Panc1 (cell line): Measurements from ENCODE around the gene FAM13C. TPM values are rescaled to one million over a fixed set of nuclear protein-coding genes. Genes with fewer than 3 reads are reported as not detected.

ENCODE experiments used
- ATAC-seq: fragments of 200-7000 bp; cut with Tn5 transposase; 2 replicates; pipeline ENCODE4 v1.9.1; 2020; ENCODE audit warnings: mild to moderate bottlenecking, moderate library complexity
- BruUV-seq: library from RNA; stranded (reverse); fragments of 400-500 nt; replicated peaks from 2 replicates; lab custom pipeline; 2021; lab: Mats Ljungman, UMichigan
- CTCF ChIA-PET: fragments of 300-600 bp; sonication (Branson Sonifier 250); formaldehyde crosslinking; loops from one replicate; lab custom pipeline; 2022; ENCODE audit warnings: antibody characterized with exemption; lab: Charles Lee
- POLR2A ChIA-PET: fragments of 300-600 bp; sonication (Branson Sonifier 250); formaldehyde crosslinking; loops from one replicate; lab custom pipeline; 2022; ENCODE audit warnings: antibody characterized with exemption; lab: Charles Lee
- DNase-seq: peaks from one replicate; pipeline ENCODE4 v3.0.0-alpha.2; 2010; ENCODE audit warnings: low read depth, low spot score
- H3K27ac ChIP-seq: 2 replicates; pipeline ENCODE4 v1.5.1; 2011; ENCODE audit warnings: mild to moderate bottlenecking, low read length, inconsistent platforms
- H3K27me3 ChIP-seq: fragments of 200-500 bp; sonication (Bioruptor generic); 2 replicates; pipeline ENCODE4 v1.6.0; 2014; ENCODE audit warnings: low read length, inconsistent platforms; ENCODE audit not compliant: control insufficient read depth, insufficient read depth
- H3K36me3 ChIP-seq: fragments of 200-500 bp; sonication (Bioruptor generic); 2 replicates; pipeline ENCODE4 v1.5.1; 2014; ENCODE audit warnings: inconsistent platforms, mild to moderate bottlenecking, low read length, moderate library complexity; ENCODE audit not compliant: control insufficient read depth, insufficient read depth
- H3K4me1 ChIP-seq: 2 replicates; pipeline ENCODE4 v1.5.1; 2011; ENCODE audit warnings: inconsistent platforms, mild to moderate bottlenecking, low read length, moderate library complexity; ENCODE audit not compliant: control insufficient read depth, insufficient read depth
- H3K4me3 ChIP-seq, 2 experiments: 2 replicates each; pipeline ENCODE4 v1.5.1; 2011 to 2012; ENCODE audit warnings: low read depth in 2 of 2, low read length in 2 of 2, mild to moderate bottlenecking in 2 of 2, inconsistent platforms in 1 of 2, moderate library complexity in 1 of 2
- H3K9me3 ChIP-seq: fragments of 200-500 bp; sonication (Bioruptor generic); 2 replicates; pipeline ENCODE4 v1.5.1; 2014; ENCODE audit warnings: low read depth, mild to moderate bottlenecking, inconsistent platforms, low read length, moderate library complexity; ENCODE audit not compliant: control insufficient read depth, insufficient read depth
- POLR2AphosphoS5 ChIP-seq: IDR thresholded peaks from 2 replicates; pipeline ENCODE4 v1.6.1; 2012; ENCODE audit warnings: mild to moderate bottlenecking, low read depth, low read length, moderate library complexity
- SIN3A ChIP-seq: IDR thresholded peaks from 2 replicates; pipeline ENCODE4 v1.6.1; 2012; ENCODE audit warnings: low read depth, mild to moderate bottlenecking, low read length, moderate library complexity, borderline replicate concordance; ENCODE audit not compliant: insufficient read depth
- TCF7L2 ChIP-seq: IDR thresholded peaks from 2 replicates; pipeline ENCODE4 v1.6.1; 2011; ENCODE audit warnings: mild to moderate bottlenecking, low read depth, low read length, inconsistent platforms
- in situ Hi-C: cut with HindIII; loops from 2 replicates; pipeline ENCODE4 v1.10.0; 2016; ENCODE audit warnings: low sequenced_read_pairs, low pct_unique_long_range_greater_than_20kb
- intact Hi-C: fragments of 100-400 bp; cut with micrococcal nuclease; formaldehyde crosslinking; loops from one replicate; pipeline ENCODE4 v1.10.0; 2022; ENCODE audit not compliant: unreplicated experiment
- total RNA-seq: library from RNA; stranded (reverse); gene quantifications from one replicate; pipeline ENCODE4 v1.2.1, GENCODE V29; 2021; ENCODE audit not compliant: unreplicated experiment
- TF ChIP-seq, protein P1 (sequence below): fragments of 450-650 bp; IDR thresholded peaks from 2 replicates; pipeline ENCODE4 v1.5.1; 2017; ENCODE audit warnings: mild to moderate bottlenecking
- TF ChIP-seq, protein P2 (sequence below), 2 experiments: IDR thresholded peaks; 2 replicates each; pipeline ENCODE4 v1.6.1; 2011 to 2012; ENCODE audit warnings: low read depth in 2 of 2, control low read depth in 1 of 2, low read length in 1 of 2, mild to moderate bottlenecking in 1 of 2, moderate library complexity in 1 of 2; ENCODE audit not compliant: insufficient read depth in 1 of 2

Gene FAM13C
- total RNA-seq, 1 experiment from 2014 or later: not detected

DNA sequence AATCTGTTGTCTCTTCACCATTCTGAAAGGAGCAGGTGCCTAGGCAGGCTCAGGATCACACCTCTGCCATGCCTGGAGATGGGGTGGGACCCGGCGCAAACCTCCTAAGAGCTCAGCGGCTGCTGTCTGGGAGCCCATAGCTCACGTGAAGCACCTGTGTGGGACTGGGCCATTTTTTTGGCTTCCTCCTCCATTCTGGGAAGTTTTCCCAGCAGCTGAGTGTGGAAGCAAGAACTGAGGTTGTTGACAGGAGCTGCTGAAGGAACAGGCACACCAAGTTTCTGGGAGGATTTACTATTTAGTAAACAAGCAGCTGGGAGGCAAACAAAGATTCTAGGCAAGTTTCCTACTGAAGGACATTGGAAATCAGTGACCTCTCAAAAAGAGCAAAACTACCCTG is 77.3 kb downstream of the FAM13C start:
- Histone ChIP-seq H3K9me3 (no peaks in the 10 kb centered on the region), H3K4me1 (no peaks in the 10 kb centered on the region), H3K27me3 (no peaks in the 10 kb centered on the region), H3K36me3 (no peaks in the 10 kb centered on the region), H3K27ac (no peak overlapping the region), H3K4me3 (no peak overlapping the region)
- ChIA-PET CTCF (no interaction called here), POLR2A (no interaction called here)
- TF ChIP-seq POLR2AphosphoS5 (no peak), TCF7L2 (no peak), SIN3A (no peak)
- TF ChIP-seq, protein P1, sequence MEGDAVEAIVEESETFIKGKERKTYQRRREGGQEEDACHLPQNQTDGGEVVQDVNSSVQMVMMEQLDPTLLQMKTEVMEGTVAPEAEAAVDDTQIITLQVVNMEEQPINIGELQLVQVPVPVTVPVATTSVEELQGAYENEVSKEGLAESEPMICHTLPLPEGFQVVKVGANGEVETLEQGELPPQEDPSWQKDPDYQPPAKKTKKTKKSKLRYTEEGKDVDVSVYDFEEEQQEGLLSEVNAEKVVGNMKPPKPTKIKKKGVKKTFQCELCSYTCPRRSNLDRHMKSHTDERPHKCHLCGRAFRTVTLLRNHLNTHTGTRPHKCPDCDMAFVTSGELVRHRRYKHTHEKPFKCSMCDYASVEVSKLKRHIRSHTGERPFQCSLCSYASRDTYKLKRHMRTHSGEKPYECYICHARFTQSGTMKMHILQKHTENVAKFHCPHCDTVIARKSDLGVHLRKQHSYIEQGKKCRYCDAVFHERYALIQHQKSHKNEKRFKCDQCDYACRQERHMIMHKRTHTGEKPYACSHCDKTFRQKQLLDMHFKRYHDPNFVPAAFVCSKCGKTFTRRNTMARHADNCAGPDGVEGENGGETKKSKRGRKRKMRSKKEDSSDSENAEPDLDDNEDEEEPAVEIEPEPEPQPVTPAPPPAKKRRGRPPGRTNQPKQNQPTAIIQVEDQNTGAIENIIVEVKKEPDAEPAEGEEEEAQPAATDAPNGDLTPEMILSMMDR: no peak
- TF ChIP-seq, protein P2, sequence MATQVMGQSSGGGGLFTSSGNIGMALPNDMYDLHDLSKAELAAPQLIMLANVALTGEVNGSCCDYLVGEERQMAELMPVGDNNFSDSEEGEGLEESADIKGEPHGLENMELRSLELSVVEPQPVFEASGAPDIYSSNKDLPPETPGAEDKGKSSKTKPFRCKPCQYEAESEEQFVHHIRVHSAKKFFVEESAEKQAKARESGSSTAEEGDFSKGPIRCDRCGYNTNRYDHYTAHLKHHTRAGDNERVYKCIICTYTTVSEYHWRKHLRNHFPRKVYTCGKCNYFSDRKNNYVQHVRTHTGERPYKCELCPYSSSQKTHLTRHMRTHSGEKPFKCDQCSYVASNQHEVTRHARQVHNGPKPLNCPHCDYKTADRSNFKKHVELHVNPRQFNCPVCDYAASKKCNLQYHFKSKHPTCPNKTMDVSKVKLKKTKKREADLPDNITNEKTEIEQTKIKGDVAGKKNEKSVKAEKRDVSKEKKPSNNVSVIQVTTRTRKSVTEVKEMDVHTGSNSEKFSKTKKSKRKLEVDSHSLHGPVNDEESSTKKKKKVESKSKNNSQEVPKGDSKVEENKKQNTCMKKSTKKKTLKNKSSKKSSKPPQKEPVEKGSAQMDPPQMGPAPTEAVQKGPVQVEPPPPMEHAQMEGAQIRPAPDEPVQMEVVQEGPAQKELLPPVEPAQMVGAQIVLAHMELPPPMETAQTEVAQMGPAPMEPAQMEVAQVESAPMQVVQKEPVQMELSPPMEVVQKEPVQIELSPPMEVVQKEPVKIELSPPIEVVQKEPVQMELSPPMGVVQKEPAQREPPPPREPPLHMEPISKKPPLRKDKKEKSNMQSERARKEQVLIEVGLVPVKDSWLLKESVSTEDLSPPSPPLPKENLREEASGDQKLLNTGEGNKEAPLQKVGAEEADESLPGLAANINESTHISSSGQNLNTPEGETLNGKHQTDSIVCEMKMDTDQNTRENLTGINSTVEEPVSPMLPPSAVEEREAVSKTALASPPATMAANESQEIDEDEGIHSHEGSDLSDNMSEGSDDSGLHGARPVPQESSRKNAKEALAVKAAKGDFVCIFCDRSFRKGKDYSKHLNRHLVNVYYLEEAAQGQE (IDR thresholded peaks at IDR 0.05; ENCODE audit: insufficient read depth in 1 of 2, low read depth in 2 of 2, low read length in 1 of 2): no peak
- ATAC-seq (no peak), DNase-seq (no peak)
- in situ Hi-C loops: no loop called here
- BruUV-seq: no TSS peak
- intact Hi-C loops: no loop called here

GRCh38 chr10:59284118-59284975 is 78.0 kb downstream of the FAM13C start:
- CTCF ChIA-PET: no interaction called here
- Histone ChIP-seq H3K36me3 (no peaks in the 10 kb centered on the region), H3K27ac (no peak overlapping the region), H3K9me3 (no peaks in the 10 kb centered on the region), H3K27me3 (no peaks in the 10 kb centered on the region), H3K4me1 (no peaks in the 10 kb centered on the region), H3K4me3 (no peak overlapping the region)
- in situ Hi-C loops (no loop called here), intact Hi-C loops (no loop called here)
- POLR2A ChIA-PET: no interaction called here
- ATAC-seq (no peak), DNase-seq (no peak)
- BruUV-seq: no TSS peak
- TF ChIP-seq POLR2AphosphoS5 (no peak), SIN3A (no peak), TCF7L2 (no peak)
- TF ChIP-seq, protein P2 (IDR thresholded peaks at IDR 0.05; ENCODE audit: insufficient read depth in 1 of 2, low read depth in 2 of 2, low read length in 1 of 2): no peak
- TF ChIP-seq, protein P1: no peak
